GM21786 (cell line): ENCODE data around the gene COL23A1.
"Not testable (repeated sequence)": the region's sequence is repeated elsewhere in the genome, so short reads cannot be mapped to it uniquely, and the experiment has no call there.

Experiments
- ATAC-seq: cut with Tn5 transposase; IDR thresholded peaks from one replicate; pipeline ENCODE4 v1.9.1; 2021; ENCODE audit not compliant: unreplicated experiment

The COL23A1 gene

DNA sequence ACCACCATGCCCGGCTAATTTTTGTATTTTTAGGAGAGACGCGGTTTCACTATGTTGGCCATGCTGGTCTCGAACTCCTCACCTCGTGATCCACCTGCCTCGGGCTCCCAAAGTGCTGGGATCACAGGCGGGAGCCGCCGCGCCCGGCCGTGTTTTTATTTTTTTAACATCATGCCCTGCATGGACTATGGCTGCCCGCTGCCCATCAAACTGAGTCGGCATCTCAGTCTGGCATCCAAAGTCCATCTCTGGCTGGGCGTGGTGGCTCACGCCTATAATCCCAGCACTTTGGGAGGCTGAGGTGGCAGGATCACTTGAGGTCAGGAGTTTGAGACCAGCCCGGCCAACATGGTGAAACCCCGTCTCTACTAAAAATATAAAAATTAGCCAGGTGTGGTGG is 336.6 kb downstream of the COL23A1 start:
- ATAC-seq: not testable (repeated sequence)

DNA sequence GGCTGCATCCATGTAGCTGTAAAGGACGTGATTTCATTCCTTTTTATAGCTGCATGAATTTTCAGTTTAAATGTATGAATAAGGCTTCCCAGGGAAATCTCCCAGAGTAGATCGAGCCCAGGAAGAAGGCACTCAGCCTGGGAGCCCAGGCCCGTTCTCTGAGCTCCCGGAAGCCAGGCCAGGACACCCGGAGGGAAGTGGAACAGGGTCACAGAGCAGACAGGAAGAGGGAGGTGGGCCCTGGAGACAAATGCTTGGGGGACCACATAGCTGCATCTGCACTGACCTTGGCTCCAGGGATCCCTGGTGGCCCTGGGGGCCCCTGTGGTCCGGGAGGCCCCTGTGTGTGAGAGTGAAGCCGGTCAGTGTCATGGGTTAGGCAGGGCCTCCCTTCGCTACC is 337.9 kb downstream of the COL23A1 start:
- no peak for ATAC-seq

DNA sequence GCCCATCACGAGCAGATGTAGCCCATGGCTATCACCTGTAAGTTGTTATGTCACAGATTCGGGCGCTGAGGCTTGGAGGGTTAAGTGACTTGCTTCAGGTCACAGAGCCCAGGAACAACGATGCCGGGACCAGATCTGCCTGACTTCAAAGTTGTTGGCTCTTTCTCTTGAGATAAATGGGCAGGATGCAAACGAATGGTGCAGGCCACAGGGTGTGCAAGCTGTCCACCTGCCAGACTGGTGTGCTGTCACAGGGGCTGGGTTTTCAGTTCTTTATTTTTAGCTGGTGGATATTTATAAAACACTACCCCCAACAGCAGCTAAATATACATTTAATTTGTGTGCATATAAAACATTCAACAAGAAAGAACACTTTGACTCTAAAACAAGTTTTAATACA is 339.9 kb downstream of the COL23A1 start:
- ATAC-seq: no peak

DNA sequence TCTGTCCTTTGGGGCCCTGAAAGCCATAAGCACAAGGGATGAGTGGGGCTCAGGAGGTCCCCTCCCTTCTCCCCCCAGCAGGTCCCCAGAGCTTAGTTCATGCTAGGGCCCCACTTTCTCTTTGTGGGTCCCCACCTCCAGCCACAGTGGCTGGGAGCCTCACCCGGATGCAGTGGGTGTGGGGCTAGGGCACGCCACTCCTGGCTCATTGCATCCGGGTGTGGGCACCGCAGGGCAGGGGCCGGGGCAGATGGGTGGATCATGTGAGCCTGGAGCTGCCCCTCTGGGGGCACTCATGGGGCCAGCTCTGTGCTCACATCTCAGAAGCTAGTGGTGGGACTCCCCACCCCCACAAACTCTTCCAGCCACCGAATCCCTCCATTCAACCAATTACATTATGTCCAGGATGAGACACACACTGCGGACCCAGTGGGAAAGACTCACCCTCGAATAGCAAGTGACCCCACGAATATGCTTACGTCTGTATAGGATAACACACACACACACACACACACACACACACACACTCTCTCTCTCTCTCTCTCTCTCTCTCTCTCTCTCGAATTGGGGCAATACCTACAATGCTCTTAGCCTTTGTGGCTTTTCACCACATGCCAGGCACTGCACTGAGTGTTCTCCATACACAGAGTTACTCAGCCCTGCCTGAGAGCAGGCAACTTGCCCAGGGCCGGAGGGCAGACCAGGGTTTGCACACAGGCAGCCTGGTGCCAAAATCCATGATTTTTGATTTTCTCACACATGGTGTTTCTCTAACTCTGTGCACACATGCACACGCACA is 340.8 kb downstream of the COL23A1 start:
- ATAC-seq: no peak

DNA sequence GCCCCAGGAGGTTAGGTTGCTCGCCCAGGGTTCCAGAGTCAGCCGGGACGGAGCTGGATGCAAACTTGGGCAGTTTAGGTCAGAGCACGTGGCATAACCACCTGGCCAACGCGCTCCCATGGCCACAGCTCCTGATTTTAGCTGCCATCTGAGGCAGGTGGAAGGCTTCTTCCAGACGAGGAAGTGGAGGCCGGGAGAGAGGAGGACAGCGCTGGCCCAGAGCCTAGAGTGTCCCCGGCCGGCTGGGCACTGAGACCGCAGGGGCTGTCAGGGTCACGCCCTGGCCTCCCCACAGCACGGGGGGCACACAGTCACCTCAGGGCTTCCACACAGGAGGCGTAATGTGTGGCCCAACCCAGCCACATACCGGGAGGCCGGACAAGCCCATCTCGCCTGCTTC is 341.4 kb downstream of the COL23A1 start:
- ATAC-seq: no peak

DNA sequence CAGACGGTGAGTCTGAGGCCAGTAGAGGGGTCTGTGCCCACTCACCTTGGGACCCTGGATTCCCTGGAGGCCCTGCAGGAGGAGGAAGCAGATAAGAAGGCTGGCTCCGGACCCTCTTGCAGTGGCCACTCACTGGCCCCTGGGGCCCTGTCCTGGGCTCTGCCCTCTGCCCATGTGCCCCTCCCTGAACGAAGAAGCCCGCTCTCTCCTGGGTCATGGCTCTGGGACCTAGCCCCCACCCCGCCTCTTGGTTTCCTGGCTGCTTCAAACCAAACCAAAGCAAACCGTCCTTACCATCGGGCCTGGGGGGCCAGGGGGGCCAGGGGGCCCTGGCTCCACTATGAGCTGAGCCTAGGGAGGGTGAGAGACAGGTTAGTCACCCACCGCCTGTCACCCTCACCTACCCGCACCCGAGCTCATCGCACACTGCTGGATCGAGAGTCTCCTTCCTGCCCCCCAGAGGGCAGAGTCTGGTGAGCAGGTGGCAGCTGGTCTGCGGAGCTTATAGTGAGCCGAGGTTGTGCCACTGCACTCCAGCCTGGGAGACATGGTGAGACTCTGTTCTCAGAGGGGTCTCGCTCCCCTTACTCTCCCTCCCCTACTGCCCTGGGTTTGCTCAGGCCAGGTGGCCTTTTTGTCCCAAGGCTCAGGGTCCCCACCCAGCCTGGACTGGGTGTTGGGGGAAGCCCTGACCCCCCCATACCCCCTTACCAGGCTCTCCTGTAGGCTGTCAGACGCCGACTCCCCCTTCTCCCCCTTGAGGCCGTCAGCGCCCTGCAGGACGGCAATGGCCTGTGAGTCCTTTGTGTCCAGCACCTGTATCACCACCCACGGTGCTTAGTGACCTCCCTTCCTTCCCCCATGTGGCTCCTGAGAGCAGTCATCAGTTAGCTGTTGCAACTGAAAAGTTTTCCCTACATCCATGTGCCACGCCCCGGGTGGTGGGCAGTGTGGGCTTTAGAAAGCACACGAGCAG is 342.4 kb downstream of the COL23A1 start:
- ATAC-seq: no peak

DNA sequence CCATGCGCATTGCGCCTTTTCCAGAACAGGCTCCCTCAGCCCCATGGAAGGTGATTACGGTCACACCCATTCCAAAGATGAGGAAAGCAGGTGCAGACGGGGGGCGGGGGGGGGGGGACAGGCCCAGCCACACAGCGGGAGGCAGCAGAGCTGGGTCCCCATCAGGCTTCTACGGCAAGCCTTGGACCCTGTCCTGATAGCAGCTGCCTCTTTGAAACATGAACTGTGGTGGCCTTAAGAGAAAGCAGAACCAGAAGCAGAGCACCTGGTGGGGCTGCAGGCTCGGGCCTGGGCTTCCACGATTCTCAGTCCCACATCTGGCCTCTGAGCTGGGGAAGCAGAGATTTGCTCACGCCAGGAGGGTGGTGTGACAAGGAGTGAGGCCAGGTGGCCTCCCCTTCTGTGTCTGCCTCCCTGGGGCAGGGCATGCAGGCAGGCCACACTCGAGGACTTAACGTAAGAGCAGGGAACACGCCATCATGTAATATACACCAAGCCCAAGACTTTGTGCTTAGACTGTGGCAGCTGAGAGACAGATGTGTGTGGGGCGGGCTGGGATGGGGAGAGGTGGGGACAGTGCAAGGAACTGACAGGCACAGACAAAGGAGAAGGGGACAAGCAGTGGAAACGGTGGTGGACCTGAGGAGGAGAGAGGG is 343.4 kb downstream of the COL23A1 start:
- no peak for ATAC-seq

DNA sequence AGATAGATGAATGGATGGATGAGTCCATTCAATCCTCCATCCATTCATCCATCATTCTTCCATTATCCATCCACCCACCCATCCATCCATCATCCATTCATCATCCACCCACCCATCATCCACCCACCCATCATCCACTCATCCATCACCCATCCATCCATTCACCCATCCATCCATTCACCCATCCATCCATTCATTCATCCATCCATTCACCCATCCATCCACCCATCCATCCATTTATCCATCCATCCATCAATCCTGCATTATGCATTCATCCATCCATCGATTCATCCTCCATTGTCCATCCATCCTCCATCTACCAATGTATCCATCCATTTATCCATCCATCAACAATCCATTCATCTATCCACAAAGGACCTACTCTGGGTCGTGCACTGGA is 344.8 kb downstream of the COL23A1 start:
- ATAC-seq: no peak

DNA sequence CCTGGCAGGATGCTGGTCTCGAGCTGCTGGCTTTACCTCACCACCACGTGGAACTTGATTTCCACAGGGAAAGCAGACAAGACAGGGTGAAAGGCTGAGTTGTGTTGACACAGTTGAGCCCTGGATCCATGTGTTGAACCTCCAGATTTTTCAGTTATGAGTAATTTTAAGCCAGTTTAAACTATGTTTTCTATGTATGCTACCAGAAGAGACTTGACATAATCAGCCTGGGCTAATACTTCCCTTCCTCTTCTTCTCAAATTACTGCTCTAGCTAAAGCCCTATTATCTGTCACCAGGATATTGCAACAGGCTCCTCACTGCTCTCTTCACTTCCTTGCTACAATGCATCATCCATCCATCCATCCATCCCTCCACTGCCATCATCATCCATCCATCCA is 345.6 kb downstream of the COL23A1 start:
- ATAC-seq: no peak

DNA sequence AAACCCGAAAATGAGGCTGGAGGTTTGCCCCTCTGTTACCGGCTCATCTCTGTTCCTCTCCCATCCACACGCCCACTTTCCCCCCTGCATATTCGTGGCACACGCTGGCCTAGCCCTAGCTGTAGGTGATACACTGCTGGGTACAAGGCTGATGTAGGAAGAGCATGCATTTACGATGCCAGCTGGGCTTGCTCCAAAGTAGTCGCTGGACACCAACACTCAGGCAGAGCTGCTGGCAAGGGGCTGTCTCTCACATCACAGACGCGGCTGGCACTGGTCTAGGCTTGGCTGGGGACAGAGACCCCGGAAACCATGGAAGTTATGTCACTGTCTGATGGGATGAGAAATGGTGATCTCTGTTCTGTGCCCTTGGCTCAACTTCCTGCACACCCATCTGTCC is 347.8 kb downstream of the COL23A1 start:
- ATAC-seq: no peak

DNA sequence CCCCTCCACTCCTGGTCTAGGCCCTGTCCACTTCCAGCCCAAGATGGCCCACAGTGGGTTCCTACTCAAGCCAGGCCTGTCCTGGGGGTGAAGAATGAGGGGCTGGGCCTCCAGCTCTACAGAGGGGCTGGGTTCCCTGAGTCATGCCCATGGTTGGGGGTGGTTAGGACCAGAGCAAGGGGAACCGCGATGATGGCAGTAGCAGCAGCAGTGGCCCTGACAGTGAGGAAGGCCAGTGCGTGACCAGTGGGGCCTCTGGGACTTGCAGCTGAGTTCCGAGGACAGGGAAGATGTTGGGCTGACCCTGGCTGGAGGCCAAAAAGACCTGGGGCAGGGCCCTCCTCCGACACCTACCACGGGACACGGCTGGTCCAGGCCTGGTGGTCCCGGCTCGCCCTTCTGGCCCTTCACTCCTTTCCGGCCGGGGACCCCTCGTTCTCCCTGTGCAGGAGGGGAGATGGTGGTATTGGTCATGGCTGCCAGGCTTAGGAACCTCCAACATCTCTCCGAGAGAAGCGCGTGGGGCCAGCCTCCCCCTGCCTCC is 348.4 kb downstream of the COL23A1 start:
- ATAC-seq: no peak

DNA sequence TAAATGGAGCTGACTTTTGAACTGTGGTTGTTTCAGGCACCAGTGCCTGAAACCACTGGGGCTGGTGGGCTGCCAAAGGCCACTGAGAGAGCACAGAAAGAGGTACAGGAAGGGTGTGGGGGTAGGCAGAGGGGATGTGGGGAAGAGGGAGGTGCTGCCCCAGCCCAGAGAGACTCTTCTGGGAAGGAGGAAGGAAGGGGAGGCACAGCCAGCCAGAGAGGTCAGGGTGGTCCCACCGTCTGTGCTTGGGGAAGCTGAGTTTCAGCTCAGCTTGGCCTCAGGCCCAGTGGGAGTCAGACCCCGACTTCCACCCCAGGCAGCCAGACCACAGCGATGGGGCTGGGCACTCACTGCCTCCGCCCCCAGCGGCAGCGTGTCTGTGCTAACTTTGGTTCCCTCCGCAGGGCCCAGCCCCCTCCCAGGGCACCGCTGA is 348.9 kb downstream of the COL23A1 start:
- no peak for ATAC-seq

DNA sequence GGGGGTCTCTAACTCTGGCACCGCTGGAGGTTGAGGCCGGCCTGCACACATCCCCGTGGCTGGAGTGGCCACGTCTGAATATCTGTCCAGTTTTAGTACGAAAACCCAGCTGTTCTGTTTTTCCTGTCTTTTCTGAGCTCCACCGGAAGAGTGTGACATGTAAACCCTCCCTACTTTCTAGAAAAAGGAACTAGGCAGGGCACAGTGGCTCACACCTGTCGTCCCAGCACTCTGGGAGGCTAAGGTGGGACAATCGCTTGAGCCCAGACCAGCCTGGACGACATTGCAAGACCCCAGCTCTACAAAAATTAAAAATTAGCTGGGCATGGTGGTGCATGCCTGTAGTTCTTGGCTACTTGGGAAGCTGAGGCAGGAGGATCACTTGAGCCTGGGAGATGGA is 349.4 kb downstream of the COL23A1 start:
- no peak for ATAC-seq

DNA sequence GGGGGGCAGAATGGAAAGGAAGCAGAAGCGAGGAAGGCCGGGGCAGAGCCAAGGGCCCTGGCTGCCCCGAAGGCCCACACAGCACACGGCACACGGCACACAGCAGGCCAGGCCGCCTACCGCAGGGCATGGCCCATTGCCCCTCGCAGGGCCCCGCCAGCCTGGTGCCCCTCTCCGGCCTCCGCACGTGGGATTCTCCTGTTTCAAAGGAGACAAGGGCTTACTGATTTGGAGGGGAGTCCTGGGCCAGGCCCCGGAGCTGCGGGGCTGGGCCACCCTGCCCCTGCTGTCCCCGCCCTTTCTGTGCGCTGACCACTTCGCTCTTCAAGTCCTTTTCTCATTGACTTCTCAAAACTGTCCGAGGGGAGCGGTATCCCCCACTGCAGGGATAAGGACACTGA is 349.9 kb downstream of the COL23A1 start:
- no peak for ATAC-seq

DNA sequence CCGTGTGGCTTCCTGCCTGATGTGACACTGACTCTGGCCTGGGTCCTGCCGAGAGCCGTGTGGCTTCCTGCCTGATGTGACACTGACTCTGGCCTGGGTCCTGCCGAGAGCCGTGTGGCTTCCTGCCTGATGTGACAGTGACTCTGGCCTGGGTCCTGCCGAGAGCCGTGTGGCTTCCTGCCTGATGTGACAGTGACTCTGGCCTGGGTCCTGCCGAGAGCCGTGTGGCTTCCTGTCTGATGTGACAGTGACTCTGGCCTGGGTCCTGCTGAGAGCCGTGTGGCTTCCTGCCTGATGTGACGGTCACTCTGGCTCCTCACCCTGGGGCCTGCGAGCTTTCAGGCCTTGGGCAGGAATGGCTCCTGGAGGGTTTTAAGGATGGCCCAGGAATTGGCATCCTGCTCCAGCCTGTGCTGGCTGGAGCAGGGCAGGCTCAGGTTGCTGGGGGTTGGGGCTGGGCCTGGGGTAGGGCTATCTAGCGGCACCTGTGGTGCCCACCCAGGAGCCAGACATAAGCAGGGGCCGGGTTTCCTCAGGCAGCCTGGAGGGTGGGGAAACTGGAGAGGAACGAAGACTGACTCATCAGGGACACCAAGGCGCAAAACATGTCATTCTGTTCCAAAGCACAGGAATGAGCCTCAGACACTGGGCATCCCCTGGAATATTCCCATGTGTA is 350.4 kb downstream of the COL23A1 start:
- not testable (repeated sequence) for ATAC-seq

DNA sequence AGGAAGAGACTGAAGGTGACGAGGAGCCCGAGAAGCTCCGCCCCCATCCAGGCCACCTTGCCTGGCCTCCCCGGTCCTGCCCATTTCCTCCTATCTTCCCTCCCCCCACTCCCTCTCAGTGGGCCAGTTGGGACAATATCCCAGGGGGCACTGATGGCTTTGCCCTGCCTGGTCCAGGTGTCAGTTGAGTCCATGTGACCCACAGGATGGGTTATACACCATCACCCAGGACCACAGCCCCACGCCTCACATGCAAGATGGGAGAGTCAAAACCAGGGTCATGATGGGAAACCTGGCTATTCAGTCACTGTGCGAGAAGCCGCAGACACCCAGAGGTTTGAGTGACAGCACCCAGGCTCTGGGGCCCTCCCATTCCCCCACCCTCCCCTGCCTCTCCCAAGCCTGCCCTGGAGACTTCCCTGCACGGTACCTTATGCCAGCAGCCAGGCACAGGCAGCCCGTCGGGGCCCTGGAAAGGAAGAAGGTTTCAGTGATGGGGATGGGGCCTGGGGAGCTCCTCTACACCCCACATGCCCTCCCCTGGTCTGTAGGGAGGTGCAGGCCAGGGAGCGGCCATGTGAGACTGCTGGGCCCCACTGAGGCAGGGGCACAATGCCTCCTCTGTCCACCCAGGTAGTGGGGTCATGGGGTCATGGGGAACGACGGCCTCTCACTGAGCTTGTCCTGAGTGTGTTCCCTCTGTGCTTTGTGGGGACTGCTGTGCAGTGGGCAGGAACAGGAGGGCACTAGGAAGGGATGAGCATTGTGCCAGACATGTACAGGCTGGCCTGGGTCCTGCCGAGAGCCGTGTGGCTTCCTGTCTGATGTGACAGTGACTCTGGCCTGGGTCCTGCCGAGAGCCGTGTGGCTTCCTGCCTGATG is 351.2 kb downstream of the COL23A1 start:
- no peak for ATAC-seq

DNA sequence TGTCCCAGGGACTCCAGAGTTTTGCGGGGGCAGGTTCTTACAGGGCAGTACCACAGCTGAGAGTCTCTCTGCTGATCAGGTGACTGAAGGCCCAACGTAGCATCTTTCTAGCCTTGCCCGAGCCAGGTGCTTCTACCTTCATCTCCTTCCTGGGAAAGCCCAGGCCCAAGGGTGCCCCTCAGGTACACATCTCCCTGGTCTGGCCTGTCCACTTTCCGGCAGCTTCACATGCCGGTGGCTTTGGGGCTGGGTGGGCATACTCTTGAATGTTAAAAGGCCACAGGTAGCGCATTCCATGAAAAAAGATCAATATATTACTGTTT is 351.9 kb downstream of the COL23A1 start:
- no peak for ATAC-seq

DNA sequence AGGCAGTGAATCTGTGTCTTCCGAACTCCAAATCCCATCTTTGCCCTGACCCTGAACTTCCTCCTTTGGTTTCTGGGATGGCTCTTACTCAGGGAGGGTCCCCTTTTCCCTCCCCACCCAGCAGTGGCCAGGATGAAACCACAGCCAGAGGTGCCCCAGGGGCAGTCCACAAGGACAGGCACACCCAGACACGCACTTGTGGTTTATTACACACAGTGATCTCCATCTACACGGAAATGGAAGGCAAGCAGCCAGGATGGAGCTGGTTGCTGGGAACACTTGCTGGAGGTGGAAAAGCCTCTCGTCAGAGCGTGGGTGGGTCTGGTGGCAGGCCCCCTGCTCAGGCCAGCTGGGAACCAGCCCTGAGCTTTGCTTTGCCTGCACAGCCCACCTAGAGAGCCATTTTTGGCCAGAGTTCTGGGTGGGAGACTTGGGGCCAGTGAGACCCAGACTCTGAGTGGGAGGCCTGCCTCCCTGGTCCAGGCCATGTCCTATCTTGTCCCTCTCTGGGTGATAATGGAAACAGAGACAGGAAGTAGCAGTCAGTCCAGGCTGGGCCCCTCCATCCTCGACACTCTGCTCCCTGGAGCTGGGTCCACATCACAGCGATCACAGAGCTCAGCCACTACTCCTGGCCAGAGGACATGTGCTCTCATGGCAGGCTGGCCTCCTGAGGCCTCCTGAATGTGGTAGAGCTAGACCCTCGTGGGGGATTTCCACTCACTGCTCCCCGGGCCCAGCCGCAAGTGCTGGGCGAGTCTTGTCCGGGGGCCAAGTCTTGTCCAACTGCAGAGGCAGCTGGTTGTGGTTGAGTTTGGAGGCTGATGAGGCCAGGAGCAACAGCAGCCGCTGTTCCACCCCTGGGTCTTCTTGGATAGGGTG is 352.5 kb downstream of the COL23A1 start:
- ATAC-seq: no peak

DNA sequence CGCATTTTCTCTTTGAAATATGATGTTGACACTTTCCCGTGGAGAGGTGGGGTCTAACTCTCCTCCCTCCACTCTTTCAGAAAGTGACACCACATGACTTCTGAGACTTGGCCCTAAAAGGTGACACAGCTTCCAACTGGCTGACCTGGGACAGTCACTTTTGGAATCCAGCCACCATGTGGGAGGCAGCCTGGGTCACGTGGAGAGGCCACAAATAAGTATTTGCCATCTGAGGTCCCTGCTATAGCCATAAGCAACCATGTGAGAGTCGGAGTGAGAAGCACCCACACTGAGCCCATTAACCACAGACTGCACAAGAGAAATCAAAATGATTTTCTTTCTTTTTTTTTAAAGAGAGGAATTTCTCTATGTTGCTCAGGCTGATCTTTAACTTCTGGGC is 353.5 kb downstream of the COL23A1 start:
- no peak for ATAC-seq
